Activated CD8-positive, alpha-beta T cell treated with anti-CD3 and anti-CD28 coated beads for 36 hours (primary cell): Measurements from ENCODE around the gene MUC12. TPM values are rescaled to one million over a fixed set of nuclear protein-coding genes. Genes with fewer than 3 reads are reported as not detected.
"Not testable (repeated sequence)": the region's sequence is repeated elsewhere in the genome, so short reads cannot be mapped to it uniquely, and the experiment has no call there.

Experiments
- ATAC-seq: fragments of 200-7000 bp; cut with Tn5 transposase; one replicate; pipeline ENCODE4 v1.10.0; 2021; ENCODE audit warnings: mild to moderate bottlenecking, moderate library complexity
- CTCF ChIA-PET: fragments of 350-600 bp; sonication (Branson Sonifier 250); formaldehyde crosslinking; loops from one replicate; lab custom pipeline; 2021; ENCODE audit warnings: antibody characterized with exemption; lab: Charles Lee
- POLR2A ChIA-PET: fragments of 350-600 bp; sonication (Branson Sonifier 250); formaldehyde crosslinking; loops from one replicate; lab custom pipeline; 2021; ENCODE audit warnings: antibody characterized with exemption; lab: Charles Lee
- DNase-seq: peaks from one replicate; pipeline ENCODE4 v3.0.0-alpha.2; 2020
- H3K27ac Mint-ChIP-seq: one replicate; pipeline ENCODE4 v1.8.0; 2021; ENCODE audit warnings: mild to moderate bottlenecking, mixed read lengths
- H3K27me3 Mint-ChIP-seq: one replicate; pipeline ENCODE4 v1.8.0; 2021; ENCODE audit warnings: mixed read lengths
- H3K36me3 Mint-ChIP-seq: one replicate; pipeline ENCODE4 v1.8.0; 2021; ENCODE audit warnings: low read depth, mixed read lengths
- H3K4me1 Mint-ChIP-seq: one replicate; pipeline ENCODE4 v1.8.0; 2021; ENCODE audit warnings: low read depth, mixed read lengths
- H3K4me3 Mint-ChIP-seq: one replicate; pipeline ENCODE4 v1.8.0; 2021; ENCODE audit warnings: mild to moderate bottlenecking, moderate library complexity, mixed read lengths
- H3K9me3 Mint-ChIP-seq: one replicate; pipeline ENCODE4 v1.8.0; 2021; ENCODE audit warnings: mixed read lengths
- intact Hi-C: fragments of 100-400 bp; cut with micrococcal nuclease; formaldehyde crosslinking; loops from one replicate; pipeline ENCODE4 v1.10.0; 2022
- total RNA-seq, 2 experiments: library from RNA; stranded (reverse); gene quantifications; one replicate each; pipeline ENCODE4 v1.2.3, GENCODE V29; 2021
- TF ChIP-seq, protein P1 (sequence below): fragments of 200-600 bp; IDR thresholded peaks from one replicate; pipeline ENCODE4 v1.8.0; 2022; ENCODE audit warnings: antibody characterized with exemption, mild to moderate bottlenecking

MUC12 gene, protein sequence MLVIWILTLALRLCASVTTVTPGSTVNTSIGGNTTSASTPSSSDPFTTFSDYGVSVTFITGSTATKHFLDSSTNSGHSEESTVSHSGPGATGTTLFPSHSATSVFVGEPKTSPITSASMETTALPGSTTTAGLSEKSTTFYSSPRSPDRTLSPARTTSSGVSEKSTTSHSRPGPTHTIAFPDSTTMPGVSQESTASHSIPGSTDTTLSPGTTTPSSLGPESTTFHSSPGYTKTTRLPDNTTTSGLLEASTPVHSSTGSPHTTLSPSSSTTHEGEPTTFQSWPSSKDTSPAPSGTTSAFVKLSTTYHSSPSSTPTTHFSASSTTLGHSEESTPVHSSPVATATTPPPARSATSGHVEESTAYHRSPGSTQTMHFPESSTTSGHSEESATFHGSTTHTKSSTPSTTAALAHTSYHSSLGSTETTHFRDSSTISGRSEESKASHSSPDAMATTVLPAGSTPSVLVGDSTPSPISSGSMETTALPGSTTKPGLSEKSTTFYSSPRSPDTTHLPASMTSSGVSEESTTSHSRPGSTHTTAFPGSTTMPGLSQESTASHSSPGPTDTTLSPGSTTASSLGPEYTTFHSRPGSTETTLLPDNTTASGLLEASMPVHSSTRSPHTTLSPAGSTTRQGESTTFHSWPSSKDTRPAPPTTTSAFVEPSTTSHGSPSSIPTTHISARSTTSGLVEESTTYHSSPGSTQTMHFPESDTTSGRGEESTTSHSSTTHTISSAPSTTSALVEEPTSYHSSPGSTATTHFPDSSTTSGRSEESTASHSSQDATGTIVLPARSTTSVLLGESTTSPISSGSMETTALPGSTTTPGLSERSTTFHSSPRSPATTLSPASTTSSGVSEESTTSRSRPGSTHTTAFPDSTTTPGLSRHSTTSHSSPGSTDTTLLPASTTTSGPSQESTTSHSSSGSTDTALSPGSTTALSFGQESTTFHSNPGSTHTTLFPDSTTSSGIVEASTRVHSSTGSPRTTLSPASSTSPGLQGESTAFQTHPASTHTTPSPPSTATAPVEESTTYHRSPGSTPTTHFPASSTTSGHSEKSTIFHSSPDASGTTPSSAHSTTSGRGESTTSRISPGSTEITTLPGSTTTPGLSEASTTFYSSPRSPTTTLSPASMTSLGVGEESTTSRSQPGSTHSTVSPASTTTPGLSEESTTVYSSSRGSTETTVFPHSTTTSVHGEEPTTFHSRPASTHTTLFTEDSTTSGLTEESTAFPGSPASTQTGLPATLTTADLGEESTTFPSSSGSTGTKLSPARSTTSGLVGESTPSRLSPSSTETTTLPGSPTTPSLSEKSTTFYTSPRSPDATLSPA (N-terminal part only)
- total RNA-seq, result under 1 TPM in 1 of 2 experiments, not detected in 1; 0.54 TPM

DNA sequence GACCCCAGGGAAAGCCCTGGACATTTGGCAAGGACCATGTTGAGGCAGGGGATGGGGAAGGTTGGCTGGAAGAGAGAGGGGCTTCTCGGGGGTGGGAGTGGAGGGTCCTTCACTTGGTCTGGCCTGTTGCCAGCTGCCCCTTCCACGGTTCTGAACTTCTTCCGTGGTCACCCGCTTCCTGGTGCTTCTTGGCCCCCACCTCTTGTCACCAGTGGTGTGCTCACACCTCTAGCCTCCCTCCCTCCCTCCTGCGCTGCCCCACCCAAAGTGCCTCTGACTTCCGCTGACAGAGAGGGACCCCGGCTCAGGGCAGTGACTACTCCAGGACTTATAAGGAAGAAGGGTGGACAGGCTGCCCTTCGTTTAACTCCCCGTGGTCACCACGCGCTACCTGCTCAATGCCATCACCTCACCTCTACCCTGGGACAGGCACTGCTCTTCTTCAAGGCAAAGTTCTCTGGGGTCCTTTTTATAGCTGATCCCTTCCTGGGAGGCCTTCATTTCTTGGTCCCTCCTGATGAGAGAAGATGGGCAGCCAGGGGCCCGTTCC is at the start of gene MUC12:
Gene MUC12 (plus strand): TSS at position 500 of the 550 bp plus-strand sequence. CDS start 58 bp downstream, outside the sequence.
- CTCF ChIA-PET, result no interaction called here
- Mint-ChIP-seq H3K9me3 (peaks cover 2% of the 10 kb centered on the region), H3K4me3 (no peak within 1 kb of the TSS), H3K4me1 (peaks cover 13% of the 10 kb centered on the region), H3K27me3 (peaks cover 45% of the 10 kb centered on the region), H3K27ac (no peak within 1 kb of the TSS), H3K36me3 (no peaks in the 10 kb centered on the region)
- POLR2A ChIA-PET, result interaction anchor here (0.9 kb wide), 1 partner anchor 8 kb away, joined by 3 read pairs; no protein-coding TSS in a partner anchor
- DNase-seq (no peak), ATAC-seq (no peak)
- intact Hi-C loops, result loop anchor here (5.0 kb wide), 1 partner anchor 88 kb away; no protein-coding TSS in a partner anchor
- TF ChIP-seq, protein P1, sequence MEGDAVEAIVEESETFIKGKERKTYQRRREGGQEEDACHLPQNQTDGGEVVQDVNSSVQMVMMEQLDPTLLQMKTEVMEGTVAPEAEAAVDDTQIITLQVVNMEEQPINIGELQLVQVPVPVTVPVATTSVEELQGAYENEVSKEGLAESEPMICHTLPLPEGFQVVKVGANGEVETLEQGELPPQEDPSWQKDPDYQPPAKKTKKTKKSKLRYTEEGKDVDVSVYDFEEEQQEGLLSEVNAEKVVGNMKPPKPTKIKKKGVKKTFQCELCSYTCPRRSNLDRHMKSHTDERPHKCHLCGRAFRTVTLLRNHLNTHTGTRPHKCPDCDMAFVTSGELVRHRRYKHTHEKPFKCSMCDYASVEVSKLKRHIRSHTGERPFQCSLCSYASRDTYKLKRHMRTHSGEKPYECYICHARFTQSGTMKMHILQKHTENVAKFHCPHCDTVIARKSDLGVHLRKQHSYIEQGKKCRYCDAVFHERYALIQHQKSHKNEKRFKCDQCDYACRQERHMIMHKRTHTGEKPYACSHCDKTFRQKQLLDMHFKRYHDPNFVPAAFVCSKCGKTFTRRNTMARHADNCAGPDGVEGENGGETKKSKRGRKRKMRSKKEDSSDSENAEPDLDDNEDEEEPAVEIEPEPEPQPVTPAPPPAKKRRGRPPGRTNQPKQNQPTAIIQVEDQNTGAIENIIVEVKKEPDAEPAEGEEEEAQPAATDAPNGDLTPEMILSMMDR, result no peak

DNA sequence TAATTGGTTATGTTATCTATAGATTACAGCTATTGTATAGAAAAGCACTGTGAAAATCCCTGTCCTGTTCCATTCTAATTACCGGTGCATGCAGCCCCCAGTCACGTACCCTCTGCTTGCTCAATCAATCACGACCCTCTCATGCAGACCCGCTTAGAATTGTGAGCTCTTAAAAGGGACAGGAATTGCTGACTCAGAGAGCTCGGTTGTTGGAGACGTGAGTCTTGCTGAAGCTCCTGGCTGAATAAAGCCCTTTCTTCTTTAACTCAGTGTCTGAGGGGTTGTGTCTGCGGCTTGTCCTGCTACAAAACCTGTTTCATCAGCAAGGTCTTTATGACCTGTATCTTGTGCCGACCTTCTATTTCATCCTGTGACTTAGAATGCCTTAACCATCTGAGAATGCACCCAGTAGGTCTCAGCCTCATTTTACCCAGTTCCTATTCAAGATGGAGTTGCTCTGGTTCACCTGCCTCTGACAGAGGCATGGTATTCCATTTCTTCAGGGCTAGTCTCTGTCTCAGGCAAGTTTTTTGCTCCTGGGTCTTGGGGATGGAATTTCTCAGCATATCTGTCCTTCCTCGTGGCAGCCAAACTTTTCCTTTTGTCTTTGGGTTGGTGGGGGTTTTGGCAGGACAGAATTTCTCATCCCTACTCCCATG is 49.5 kb upstream of the MUC12 start:
- intact Hi-C loops, POLR2A ChIA-PET, H3K4me1 Mint-ChIP-seq, CTCF ChIA-PET, DNase-seq, H3K4me3 Mint-ChIP-seq, H3K27me3 Mint-ChIP-seq, ATAC-seq, H3K9me3 Mint-ChIP-seq, H3K36me3 Mint-ChIP-seq, H3K27ac Mint-ChIP-seq: not testable (repeated sequence)

DNA sequence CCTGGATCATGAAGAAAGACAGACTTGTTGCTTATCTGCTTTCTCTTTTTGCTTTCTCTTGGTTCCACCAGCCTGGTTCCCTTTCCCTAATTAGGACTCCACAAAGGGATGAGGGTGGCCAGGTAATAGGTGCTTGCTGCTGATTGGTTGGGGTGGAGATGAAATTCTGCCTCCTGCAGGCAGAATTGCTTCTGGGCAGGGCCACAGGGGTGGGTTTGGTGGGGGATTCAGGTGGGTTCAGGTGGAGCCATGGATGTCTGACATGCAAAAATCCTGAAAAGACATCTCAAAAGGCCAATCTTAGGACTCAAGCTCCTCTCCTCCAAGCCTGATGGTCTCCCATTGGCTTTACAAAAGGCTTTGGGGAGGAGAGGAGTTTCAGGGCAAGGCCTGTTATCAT is 48.3 kb upstream of the MUC12 start:
- no peaks in the 10 kb centered on the region for H3K27me3 Mint-ChIP-seq
- H3K36me3 Mint-ChIP-seq, result no peaks in the 10 kb centered on the region
- POLR2A ChIA-PET, result interaction anchor here (0.9 kb wide), 1 partner anchor 250 kb away, joined by 3 read pairs; no protein-coding TSS in a partner anchor
- H3K4me1 Mint-ChIP-seq, result no peaks in the 10 kb centered on the region
- no peak for DNase-seq
- CTCF ChIA-PET, result interaction anchor here (1.0 kb wide), 1 partner anchor 138 kb away, joined by 4 read pairs; no protein-coding TSS in a partner anchor
- no peaks in the 10 kb centered on the region for H3K9me3 Mint-ChIP-seq
- no peak overlapping the region for H3K27ac Mint-ChIP-seq
- TF ChIP-seq, protein P1, result no peak
- H3K4me3 Mint-ChIP-seq, result no peak overlapping the region
- intact Hi-C loops, result no loop called here
- no peak for ATAC-seq

DNA sequence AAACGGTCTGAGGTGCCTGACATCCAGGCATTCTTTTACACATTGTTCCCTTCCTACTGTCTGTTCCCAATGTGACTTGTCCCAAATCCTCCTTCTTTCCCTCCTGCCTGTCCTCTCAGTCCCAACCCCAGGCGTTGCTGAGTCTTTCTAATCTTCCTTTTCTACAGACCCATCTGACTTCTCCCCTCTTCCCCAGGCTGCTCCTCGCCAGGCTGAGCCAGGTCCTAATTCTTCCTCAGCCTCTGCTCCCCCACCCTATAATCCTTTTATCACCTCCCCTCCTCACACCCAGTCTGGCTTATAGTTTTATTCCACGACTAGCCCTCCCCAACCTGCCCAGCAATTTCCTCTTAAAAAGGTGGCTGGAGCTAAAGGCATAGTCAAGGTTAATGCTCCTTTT is 45.7 kb upstream of the MUC12 start:
- H3K27me3 Mint-ChIP-seq, H3K27ac Mint-ChIP-seq, H3K4me1 Mint-ChIP-seq, H3K36me3 Mint-ChIP-seq, POLR2A ChIA-PET, ATAC-seq, H3K4me3 Mint-ChIP-seq, intact Hi-C loops, CTCF ChIA-PET, H3K9me3 Mint-ChIP-seq, DNase-seq: not testable (repeated sequence)

DNA sequence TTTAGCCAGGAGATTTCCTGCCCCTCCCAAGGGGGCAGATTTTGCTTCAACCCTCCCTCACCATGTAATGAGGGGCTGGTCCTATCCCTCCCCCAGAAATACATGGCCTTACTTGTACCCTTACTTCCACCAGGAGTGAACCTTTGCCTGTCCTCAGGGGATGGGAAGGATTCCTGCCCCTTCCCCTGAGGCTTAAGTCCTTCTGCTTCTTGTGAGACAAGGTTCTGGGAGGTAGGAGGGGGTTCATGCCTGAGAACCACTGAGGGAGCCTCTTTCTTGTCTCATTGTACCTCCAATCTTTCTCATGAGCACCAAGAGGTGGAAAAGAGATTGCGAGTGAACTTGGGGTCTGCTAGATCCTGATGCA is 39.6 kb upstream of the MUC12 start:
- Mint-ChIP-seq H3K27me3 (peaks cover 8% of the 10 kb centered on the region), H3K4me1 (no peaks in the 10 kb centered on the region), H3K27ac (no peak overlapping the region), H3K9me3 (peaks cover 5% of the 10 kb centered on the region), H3K4me3 (no peak overlapping the region), H3K36me3 (no peaks in the 10 kb centered on the region)
- ATAC-seq (no peak), DNase-seq (no peak)
- ChIA-PET CTCF (no interaction called here), POLR2A (no interaction called here)
- TF ChIP-seq, protein P1, result no peak
- intact Hi-C loops, result no loop called here
